ENCODE data around the gene RNF144B. TPM values are rescaled to one million over a fixed set of nuclear protein-coding genes. Genes with fewer than 3 reads are reported as not detected.

Gene RNF144B
- total RNA-seq, 4 donors from 2014 or later = 1.4 to 14.9 (median 2.4) TPM

DNA sequence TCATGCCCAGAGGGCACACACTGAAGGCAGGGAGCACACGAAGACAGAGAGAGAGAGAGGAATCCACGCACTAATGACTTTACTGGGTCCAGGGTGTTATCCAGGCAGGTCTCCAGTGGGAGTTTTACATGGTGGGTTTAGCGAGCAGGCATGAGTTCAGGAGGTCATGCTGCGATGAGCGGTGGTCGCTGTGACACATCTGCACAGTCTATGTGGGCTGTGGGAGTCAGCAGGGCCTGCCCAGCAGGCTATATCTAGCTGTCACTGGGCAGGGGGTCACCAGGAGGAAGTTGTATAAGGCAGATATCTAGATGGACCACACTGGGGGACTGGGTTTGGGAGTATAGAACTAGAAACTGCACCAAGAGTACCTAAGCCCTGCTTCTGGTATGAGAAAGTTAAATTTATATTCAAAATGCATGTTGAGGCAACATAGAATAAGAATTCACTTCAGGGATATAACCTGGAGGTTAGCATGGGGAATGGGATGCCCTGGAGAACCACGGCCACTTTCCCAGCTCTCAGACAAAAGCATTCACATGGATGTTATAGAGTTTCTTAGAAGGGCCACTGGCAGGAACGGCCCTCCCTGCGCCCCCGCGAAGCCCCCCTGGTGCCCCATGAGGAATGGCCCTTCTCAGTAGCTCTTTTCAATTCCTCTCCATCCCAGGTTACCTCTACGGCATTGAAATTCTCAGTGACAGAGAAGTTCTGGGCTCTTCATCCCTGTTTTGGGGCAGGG lies 113.9 kb downstream of the RNF144B start:
- DNase-seq = no peak
- TF ChIP-seq, protein P1, sequence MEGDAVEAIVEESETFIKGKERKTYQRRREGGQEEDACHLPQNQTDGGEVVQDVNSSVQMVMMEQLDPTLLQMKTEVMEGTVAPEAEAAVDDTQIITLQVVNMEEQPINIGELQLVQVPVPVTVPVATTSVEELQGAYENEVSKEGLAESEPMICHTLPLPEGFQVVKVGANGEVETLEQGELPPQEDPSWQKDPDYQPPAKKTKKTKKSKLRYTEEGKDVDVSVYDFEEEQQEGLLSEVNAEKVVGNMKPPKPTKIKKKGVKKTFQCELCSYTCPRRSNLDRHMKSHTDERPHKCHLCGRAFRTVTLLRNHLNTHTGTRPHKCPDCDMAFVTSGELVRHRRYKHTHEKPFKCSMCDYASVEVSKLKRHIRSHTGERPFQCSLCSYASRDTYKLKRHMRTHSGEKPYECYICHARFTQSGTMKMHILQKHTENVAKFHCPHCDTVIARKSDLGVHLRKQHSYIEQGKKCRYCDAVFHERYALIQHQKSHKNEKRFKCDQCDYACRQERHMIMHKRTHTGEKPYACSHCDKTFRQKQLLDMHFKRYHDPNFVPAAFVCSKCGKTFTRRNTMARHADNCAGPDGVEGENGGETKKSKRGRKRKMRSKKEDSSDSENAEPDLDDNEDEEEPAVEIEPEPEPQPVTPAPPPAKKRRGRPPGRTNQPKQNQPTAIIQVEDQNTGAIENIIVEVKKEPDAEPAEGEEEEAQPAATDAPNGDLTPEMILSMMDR (IDR thresholded peaks at IDR 0.05) = no peak
- TF ChIP-seq POLR2A (IDR thresholded peaks at IDR 0.05) = no peak
- no peak overlapping the region for H3K27ac ChIP-seq

DNA sequence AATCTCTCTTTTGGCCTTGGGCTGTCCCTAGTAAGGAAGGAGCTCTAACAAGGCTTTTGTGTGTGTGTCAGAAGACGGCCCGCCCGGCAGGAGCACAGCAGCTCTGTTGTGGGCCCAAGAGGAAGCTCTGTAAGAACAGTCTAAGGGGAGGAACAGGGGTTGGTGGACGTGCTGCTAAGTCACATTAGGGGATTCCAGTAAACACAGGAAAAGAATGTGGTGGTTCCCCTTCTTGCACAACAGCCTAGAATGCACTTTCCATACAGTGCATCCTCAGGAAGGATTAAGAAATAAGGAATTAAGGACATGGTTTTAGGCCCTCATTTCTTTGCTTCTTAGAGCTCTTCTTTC lies 114.5 kb downstream of the RNF144B start:
- TF ChIP-seq, protein P1 (IDR thresholded peaks at IDR 0.05) = no peak
- no peak for TF ChIP-seq POLR2A (IDR thresholded peaks at IDR 0.05)
- Histone ChIP-seq H3K27me3 (no peaks in the 10 kb centered on the region), H3K4me1 (no peaks in the 10 kb centered on the region), H3K27ac (no peak overlapping the region), H3K4me3 (no peak overlapping the region), H3K36me3 (no peaks in the 10 kb centered on the region), H3K9me3 (no peaks in the 10 kb centered on the region)
- DNase-seq = peak in 1 of 3 donors; percentile 64

More for the DNA sequence above, 113.9 kb downstream of the RNF144B start:
- Histone ChIP-seq H3K27me3 (no peaks in the 10 kb centered on the region), H3K36me3 (no peaks in the 10 kb centered on the region), H3K4me1 (no peaks in the 10 kb centered on the region), H3K9me3 (no peaks in the 10 kb centered on the region), H3K4me3 (no peak overlapping the region)

GRCh38 chr6:18503206-18503592 lies 116.0 kb downstream of the RNF144B start:
- Histone ChIP-seq H3K36me3 (no peaks in the 10 kb centered on the region), H3K4me3 (peak overlapping the region in 1 of 4 donors; percentile 52), H3K27me3 (no peaks in the 10 kb centered on the region), H3K9me3 (no peaks in the 10 kb centered on the region), H3K27ac (peak overlapping the region in 2 of 4 donors; percentile 23 to 44), H3K4me1 (no peaks in the 10 kb centered on the region)
- DNase-seq = no peak
- TF ChIP-seq POLR2A (IDR thresholded peaks at IDR 0.05) = no peak
- TF ChIP-seq, protein P1 (IDR thresholded peaks at IDR 0.05) = no peak

DNA sequence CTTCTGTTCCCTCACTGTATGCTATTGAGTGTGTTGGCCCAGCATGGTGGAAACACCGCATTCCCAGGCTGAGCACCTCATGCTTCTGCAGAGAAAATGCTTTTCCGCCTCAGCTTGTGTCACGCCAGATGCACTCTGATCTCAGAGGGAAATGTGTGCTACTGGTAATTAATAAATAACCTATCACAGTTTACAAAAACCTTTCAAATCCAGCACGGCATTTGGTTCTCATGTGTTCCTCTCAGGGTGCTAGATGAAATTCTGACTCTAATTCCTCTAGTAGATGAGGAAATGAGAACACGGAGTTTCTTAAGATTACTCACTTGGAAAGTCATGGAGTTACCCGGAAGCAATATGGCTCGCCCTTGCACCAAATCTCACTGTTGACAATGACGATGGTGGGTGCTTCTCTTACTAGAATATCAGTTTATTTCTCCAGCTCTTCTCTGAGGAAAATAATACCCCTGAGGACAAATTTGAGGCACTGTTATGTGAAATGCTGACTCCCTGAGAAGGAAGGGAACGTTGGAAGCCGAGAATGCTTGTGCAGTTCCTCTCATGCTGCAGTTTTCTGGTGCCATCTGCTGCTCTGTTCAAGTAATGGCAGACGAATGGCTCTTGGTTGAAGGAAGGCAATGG lies 116.6 kb downstream of the RNF144B start:
- Histone ChIP-seq H3K4me3 (peak overlapping the region in 3 of 4 donors; percentile 13 to 52 (median 41)), H3K9me3 (no peaks in the 10 kb centered on the region), H3K36me3 (no peaks in the 10 kb centered on the region), H3K27ac (peak overlapping the region in 2 of 4 donors; percentile 23 to 44), H3K4me1 (no peaks in the 10 kb centered on the region), H3K27me3 (no peaks in the 10 kb centered on the region)
- peak in 2 of 3 donors; percentile 43 to 79 for DNase-seq
- TF ChIP-seq POLR2A (IDR thresholded peaks at IDR 0.05) = no peak
- TF ChIP-seq, protein P1 (IDR thresholded peaks at IDR 0.05) = peak; percentile 59 to 96 (median 86)

DNA sequence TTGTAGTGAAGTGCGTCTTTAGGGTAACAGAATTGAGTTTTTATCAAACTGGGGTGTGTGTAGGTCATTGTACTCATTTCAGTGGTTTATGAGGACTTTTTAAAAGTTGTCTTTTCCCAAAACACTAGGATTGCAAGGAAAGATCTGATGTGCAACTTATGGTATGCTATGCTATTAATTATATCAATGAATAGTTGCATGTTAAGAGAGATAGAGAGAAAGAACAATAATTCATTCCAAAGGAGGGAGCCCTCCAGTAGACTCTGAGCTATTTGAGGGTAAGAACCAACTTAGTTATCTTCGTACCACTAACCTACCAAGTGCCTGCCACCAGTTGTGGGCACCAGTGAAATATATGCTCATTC lies 117.1 kb downstream of the RNF144B start:
- Histone ChIP-seq H3K9me3 (no peaks in the 10 kb centered on the region), H3K4me1 (no peaks in the 10 kb centered on the region), H3K36me3 (no peaks in the 10 kb centered on the region), H3K27ac (no peak overlapping the region), H3K27me3 (no peaks in the 10 kb centered on the region), H3K4me3 (no peak overlapping the region)
- no peak for DNase-seq
- TF ChIP-seq POLR2A (IDR thresholded peaks at IDR 0.05) = no peak
- TF ChIP-seq, protein P1 (IDR thresholded peaks at IDR 0.05) = no peak
